GM10266 (cell line): Measurements from ENCODE around the gene COL13A1.

Experiments used
- DNase-seq: peaks from one replicate; pipeline ENCODE4 v3.0.0; 2012; ENCODE audit errors: extremely low spot score
- TF ChIP-seq, protein P1 (sequence below): IDR thresholded peaks from 2 replicates; pipeline ENCODE4 v1.5.1; 2012; ENCODE audit warnings: mild to moderate bottlenecking, low read depth; ENCODE audit not compliant: control insufficient read depth, insufficient read depth; ENCODE audit errors: missing control alignments

Gene COL13A1

DNA sequence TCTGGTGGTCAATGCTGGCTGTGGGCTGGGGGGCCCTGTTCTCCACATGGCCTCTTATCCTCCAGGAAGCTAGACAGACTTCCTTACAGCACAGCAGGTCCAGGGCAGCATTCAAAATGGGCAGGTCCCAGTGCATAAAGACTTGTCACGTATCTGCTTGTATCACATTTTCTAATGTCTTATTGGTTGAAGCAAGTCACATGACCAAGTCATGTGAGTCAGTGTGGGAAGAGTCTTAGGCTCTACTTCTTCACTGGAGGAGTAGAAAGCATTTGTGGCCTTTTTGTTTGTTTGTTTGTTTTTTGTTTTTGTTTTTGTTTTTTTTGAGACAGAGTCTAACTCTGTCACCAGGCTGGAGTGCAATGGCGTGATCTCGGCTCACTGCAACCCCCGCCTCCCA is 104.7 kb downstream of the COL13A1 start:
- no peak for DNase-seq
- TF ChIP-seq, protein P1, sequence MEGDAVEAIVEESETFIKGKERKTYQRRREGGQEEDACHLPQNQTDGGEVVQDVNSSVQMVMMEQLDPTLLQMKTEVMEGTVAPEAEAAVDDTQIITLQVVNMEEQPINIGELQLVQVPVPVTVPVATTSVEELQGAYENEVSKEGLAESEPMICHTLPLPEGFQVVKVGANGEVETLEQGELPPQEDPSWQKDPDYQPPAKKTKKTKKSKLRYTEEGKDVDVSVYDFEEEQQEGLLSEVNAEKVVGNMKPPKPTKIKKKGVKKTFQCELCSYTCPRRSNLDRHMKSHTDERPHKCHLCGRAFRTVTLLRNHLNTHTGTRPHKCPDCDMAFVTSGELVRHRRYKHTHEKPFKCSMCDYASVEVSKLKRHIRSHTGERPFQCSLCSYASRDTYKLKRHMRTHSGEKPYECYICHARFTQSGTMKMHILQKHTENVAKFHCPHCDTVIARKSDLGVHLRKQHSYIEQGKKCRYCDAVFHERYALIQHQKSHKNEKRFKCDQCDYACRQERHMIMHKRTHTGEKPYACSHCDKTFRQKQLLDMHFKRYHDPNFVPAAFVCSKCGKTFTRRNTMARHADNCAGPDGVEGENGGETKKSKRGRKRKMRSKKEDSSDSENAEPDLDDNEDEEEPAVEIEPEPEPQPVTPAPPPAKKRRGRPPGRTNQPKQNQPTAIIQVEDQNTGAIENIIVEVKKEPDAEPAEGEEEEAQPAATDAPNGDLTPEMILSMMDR: no peak

DNA sequence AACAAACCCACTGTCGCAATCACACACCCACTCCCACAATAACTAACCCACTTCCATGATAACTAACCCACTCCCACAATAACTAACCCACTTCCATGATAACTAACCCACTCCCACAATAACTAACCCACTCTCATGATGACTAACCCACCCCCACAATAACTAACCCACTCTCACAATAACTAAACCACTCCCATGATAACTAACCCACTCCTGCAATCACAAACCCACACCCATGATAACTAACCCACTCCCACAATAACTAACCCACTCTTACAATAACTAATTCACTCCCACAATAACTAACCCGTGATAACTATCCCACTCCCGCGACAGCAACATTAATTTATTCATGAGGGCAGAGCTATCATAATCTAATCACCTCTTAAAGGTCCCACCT is 105.8 kb downstream of the COL13A1 start:
- no peak for DNase-seq
- TF ChIP-seq, protein P1: no peak

GRCh38 chr10:69908124-69908523 is 106.4 kb downstream of the COL13A1 start:
- DNase-seq: no peak
- TF ChIP-seq, protein P1: no peak

DNA sequence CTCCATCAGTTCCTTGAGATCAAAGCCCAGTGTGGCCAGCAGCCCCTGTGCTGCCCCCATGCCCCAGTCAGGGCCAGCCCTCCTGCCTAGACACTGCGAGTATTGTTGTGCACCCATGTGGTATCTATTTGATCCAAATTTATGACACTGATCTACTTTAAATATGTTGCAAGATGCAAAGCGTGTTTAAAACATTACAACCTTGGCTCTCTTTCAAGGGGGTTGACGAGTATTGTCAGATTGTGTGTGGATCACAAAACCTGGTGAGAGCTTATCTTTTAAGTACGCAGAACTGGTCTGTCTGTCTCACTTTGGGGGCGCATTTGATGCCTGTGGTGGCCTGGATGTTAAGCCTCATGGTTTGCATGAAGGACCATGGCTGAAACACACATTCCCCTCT is 108.9 kb downstream of the COL13A1 start:
- TF ChIP-seq, protein P1: no peak
- DNase-seq: no peak

DNA sequence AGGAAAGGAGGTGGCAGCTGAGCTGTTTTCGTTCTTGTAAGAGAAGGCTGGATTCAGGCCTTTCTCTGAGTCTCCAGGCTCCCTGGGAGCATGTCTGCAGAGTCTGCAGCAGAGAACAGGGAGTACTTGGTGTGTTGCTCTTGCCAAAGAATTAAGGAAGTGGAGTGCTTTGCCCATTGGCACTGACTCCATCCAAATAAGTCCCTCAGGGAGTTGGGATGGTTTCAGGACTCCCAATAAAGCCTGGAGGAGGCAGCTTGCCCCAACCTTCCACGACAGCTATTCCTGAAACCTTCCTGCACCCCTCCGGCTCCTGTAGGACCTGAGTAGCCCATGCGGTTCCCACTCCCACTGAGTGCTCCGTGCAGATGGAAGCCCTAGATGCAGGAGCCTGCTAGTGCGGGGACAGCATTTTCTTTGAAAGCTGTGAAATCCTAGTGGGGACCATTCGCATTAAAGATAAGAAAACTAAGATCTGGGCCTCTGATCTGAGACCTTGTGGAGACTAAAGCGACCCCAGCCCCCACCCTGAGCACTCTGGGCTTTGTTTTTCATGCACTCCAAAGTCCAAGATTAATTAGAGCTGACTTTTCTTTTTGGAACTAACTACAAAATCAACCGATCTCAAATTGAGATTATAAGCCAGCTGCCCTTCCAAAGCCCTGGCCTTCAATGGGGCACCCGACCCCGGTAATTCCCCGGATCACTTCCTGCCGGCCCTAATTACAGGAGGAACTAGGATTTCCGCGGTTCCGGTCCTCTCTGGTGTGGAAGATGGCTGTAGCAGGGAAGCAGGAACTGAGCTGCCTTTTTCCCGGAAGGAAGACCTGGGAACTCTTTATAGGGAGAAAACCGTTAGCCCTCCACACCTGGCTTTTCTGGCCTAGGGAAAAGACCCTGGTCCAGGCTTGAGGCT is 110.2 kb downstream of the COL13A1 start:
- DNase-seq: no peak
- TF ChIP-seq, protein P1: no peak

DNA sequence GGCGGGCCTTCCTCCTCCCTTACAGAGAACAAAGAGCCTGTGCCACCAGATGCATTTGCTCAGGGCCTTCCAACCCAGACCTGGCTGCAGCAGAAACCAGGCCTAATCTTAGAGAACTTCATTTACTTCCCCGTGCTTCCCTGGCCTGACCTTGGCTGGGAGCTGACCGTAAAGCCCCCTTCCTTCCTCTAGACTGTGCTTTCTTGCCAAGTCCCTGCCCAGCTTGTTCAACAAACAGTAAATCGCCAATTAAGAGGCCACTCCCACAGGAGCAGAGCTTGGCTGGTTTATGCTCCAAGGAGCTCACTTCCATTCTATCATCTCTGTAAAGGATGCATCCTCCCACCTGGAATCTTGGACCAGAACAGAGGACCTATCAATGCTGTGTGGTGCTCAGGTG is 110.9 kb downstream of the COL13A1 start:
- TF ChIP-seq, protein P1: no peak
- DNase-seq: no peak

DNA sequence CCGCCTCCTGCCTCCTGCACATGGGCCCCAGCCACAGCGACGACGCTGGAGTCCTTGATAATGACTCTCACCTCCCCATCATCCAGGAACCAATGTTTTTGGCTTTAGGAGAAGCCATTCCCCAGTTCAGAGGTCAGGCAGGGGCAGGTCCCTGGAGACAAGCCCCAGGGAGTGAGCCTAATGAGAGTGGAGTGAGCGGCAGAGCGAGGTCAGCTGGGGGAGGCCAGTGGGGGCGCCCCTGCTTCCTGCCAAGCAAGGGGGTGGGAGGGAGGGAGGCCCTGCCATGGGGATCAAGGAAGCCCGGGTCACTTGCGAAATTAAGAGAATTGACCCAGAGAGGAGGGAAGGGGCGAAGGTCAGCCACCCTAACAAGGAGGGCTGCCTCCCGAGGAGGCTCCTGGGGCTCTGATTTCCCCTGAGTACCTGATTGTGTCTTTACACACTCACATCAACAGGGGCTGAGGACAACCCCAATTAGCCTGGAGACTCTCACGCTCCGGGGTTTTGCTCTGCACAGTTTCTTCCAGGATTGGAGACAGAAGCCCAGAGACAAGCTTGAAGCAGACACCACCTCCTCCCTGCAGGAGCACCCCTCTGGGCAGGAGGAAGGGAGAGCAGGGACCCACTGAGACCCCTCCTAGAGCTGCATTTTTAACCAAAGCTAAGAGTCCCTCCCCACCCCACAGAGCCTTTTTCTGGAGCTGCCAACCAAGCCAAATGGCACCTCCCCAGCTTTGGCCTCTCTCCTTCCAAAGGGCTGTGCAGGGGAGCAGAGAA is 112.1 kb downstream of the COL13A1 start:
- no peak for DNase-seq
- TF ChIP-seq, protein P1: no peak
